Stimulated activated naive CD4-positive, alpha-beta T cell (primary cell): ENCODE measurements around the gene THADA.
"Not testable (repeated sequence)": the region's sequence is repeated elsewhere in the genome, so short reads cannot be mapped to it uniquely, and the experiment has no call there.

Experiments used
- DNase-seq, 6 experiments: peaks; one replicate each; lab custom pipeline; 2025; lab: John Stamatoyannopoulos, UW

The THADA gene

GRCh38 chr2:43469094-43469493, 126.7 kb downstream of the THADA start:
- DNase-seq = no peak

- DNase-seq = no peak
These were observed 127.9 kb downstream of the THADA start for GRCh38 chr2:43467891-43468290.

DNA sequence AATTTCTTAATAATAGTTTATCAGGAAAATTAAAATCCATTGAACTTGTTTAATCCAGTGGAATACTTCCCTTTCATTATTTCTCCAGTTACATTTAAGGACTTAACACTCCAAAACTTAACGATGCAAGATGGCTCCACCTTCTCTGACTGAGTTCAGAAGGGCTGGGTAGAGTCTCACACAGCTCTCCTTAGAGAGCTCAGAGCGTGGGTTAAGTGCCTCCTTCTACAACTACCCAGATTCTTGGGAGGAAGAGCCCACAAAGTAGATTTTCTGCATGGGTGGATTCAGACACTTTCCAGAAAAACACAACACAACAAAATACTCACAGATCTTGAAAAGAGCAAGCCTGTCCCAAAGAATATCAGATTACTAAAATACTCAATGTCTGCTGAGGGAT, 130.6 kb downstream of the THADA start:
- no peak for DNase-seq

- no peak for DNase-seq
These were observed 131.2 kb downstream of the THADA start for GRCh38 chr2:43464590-43464989.

- no peak for DNase-seq
These were observed 132.8 kb downstream of the THADA start for GRCh38 chr2:43462866-43463641.

GRCh38 chr2:43461453-43462073, 134.3 kb downstream of the THADA start:
- no peak for DNase-seq

DNA sequence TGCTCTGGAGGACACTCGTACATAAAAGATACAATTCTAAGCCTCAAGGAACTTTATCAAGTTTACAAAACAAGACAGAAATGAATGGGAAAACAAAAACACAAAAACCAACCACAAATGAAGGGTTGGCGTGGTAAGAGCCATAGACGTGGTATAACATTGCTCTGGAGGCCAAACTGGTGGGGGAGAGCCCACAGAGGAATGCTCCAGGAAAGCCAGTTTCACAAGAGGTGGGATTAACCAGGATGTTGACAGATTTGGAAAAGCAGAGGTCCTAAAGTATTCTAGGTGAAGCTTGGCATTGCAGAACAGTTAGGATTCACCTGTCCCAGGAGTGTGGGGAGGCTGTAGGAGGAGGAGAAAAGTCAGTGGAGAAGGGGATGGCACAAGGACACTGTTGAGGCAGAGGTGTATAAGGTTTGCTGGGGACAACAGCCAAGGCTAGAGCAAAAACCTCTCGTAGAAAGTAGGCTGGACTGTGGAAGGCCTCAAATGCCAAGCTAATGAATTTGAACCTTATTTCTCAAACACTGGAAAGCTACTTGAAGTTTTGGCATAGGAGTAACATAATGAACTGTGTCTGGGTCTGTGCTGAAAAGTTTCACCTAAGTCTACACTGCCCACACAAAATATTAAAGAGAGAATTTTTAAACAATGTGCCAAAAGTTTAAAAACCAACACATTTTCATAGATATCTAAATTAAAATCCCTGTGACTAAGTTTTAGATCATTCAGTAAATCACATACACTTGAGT, 135.1 kb downstream of the THADA start:
- no peak for DNase-seq

- DNase-seq = no peak
These were observed 135.7 kb downstream of the THADA start for GRCh38 chr2:43460174-43460546.

DNA sequence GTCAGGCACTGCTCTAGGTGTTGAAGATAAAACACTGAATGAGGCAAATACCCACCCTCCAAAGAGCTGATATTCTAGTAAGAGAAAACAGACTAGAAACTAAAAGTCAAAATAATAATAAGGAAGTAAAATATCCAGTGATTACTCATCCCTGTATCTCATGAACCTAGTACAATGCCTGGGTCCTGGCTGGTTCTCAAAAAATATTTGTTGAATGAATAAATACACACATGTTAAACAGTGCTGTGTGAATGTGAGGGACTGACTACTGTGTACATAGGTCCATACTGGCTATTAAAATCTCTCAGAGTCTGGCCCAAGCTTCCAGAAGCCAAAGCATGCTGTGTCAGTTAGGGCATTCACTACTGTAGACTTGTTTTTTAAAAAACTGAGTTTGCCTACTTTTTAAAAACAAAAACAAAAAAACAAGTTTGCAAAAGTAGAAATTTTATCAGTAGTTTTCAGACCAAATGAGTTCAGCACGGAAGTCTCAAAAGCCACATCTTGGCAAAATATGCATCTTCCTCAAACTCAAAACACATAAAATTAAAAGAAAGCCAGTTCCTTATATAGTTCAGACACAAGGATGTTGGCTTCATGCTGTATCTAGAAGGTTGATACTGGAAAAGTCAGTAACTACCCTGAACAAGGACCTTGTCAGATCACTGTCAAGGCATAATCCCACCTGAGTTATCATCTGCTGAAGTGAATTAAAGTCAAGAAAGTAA, 136.2 kb downstream of the THADA start:
- DNase-seq = no peak

- DNase-seq = no peak
These were observed 137.7 kb downstream of the THADA start for GRCh38 chr2:43458014-43458628.

GRCh38 chr2:43455731-43456642, 139.9 kb downstream of the THADA start:
- no peak for DNase-seq

DNA sequence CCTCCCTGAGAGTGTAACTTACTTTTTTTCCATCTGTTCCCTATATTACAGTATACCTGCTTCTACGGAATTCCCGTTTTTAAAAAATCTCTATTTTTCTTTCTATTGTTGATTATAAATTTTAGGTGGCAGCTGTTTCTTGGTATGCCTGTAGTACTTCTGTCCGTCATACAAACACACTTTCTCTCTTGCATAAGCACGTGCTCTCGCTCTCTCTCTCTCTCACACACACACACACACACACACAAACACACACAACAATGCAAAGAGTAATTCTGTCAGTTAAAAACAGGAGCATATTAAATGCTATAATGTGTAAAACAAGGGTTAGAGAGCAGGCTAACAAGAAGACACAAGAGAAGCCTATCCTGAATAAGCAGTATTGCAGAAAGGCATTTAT, 140.5 kb downstream of the THADA start:
- DNase-seq = no peak

DNA sequence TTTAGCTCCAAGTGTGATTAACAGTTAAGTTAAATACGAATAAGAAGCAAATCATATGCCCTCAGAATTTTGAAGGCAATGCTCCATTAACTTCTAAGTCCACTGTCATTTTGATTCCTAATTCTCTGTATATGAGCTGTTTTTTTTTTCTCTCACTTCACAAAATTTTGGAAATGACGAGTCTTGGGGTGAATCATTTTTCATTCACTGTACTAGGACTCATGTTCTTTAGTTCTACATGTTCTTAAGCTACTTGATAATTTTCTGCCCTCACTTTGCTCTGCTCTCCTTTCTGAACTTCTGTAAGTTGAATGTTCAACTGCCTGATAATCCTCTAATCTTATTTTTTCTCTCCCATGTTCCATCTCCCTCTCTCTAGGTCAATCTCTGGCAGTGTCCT, 141.0 kb downstream of the THADA start:
- no peak for DNase-seq

DNA sequence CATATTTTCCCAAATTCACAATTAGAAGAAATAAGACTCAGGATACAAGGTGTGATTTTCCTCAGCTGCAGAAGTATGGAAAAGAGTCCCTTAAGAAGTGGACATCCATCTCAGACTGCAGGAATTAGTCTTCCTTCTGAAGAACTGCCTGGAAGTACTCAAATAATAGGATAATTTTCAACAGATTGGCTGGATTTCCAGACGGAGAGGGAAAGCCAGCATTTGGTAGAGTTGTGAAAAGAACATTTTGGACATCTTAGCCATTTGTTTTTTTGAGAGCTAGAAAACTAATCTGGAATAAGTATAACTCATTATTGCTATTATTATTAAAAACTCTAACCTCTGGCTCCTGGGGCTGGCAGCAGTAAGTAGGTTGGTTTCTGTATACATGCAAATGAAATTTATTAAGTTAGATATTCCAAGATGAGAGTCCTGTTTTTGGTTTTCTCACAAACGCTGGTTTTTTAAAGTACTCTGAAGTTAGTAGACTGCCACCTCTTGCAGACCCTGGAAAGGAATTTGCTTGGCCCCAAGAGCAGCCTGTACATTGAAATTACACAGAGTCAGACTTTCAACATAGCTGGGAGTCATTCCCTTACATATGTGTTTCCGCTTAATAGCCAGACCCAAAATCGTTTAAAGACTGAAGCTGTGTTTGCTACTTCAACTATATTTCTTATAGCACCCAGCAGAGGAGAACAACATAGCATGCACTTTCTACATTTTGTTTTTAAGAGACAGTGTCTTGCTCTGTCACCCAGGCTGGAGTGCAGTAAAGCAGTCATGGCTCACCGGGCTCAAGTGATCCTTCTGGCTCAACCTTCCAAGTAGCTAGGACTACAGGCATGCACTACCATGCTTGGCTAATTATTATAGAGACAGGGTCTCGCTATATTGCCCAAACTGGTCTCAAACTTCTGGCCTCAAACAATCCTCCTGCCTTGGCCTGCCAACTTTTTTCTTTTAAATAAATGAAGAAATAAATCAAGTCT, 142.4 kb downstream of the THADA start:
- no peak for DNase-seq

DNA sequence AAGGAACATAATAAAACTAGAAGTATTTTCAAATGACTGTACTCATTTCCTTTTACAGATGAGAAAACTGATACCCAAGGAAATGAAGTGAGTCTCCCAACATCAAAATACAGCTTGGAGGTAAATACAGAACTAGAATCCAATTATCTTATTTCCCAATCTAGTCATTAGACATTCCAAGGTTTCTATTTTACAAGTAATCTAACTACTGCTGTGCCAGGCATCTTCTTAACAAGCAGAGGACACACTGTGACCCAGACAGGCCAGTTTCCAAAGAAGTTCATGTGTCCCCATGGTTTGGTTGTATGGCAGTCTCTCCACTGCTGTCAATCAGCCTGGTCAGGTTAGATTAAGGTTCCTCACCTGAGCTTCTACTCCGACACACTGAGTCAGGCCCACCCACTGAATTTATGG, 143.5 kb downstream of the THADA start:
- no peak for DNase-seq

- no peak for DNase-seq
These were observed 145.2 kb downstream of the THADA start for GRCh38 chr2:43450617-43451016.

- DNase-seq = no peak
These were observed 147.1 kb downstream of the THADA start for GRCh38 chr2:43448822-43449110.

DNA sequence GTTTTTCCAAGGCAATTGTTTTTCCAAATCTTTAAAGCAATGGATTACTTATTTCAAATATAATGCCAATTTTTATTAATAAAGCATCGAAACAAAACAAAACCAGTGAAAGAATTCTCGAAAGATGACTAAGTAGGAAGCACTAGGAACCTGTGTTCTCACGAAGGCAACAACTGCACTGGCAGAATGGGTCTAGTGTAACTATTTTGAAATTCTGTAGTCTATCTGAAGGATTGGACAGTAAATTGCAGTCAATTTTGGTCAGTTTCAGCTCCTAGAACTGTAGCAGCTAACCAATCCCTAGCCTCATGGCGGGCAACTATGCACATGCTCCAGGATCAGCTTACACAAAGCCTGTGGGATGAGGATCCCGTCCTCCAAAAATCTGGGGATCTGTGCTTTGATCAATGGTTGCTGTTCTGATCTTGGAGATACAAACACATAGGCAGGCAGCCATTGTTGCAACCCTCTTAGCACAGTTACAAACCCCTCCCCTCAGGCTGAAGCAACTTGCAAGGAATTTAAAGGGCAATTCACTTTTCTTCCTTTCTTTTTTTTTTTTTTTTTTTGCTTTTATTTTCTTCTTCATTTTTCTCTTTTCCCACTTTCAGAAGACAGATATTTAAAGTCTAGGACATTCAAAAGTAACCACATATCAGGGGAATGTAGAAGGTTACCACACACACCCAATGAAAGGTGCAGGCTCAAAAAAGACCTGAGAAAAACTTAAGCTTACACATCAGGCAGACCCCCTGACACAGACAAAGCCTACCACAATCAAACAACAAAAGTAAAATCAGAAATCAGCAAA, 147.6 kb downstream of the THADA start:
- no peak for DNase-seq

- not testable (repeated sequence) for DNase-seq
These were observed 149.1 kb downstream of the THADA start for GRCh38 chr2:43446755-43447154.
